GM23338 (cell line): ENCODE results near the gene RIPK4.

Source experiments
- EZH2 ChIP-seq: fragments of 200-600 bp; sonication (generic); IDR thresholded peaks from one replicate; pipeline ENCODE4 v1.8.0; 2017; ENCODE audit warnings: antibody characterized with exemption, mild to moderate bottlenecking, low read depth; ENCODE audit not compliant: unreplicated experiment
- EZH2phosphoT487 ChIP-seq: fragments of 200-600 bp; sonication (generic); IDR thresholded peaks from one replicate; pipeline ENCODE4 v1.8.1; 2018; ENCODE audit warnings: antibody characterized with exemption; ENCODE audit not compliant: unreplicated experiment
- POLR2AphosphoS5 ChIP-seq: IDR thresholded peaks from 2 replicates; pipeline ENCODE4 v1.6.1; 2016; ENCODE audit warnings: antibody characterized with exemption, low read depth
- REST ChIP-seq: IDR thresholded peaks from one replicate; pipeline ENCODE4 v1.6.1; 2018; ENCODE audit warnings: antibody characterized with exemption; ENCODE audit not compliant: unreplicated experiment
- STAT1 ChIP-seq: IDR thresholded peaks from one replicate; pipeline ENCODE4 v1.6.1; 2016; ENCODE audit warnings: antibody characterized with exemption; ENCODE audit not compliant: unreplicated experiment
- TF ChIP-seq, protein P1 (sequence below), 2 experiments: fragments of 200-600 bp in 1 of 2; sonication (generic) in 1 of 2; conservative IDR thresholded peaks; 2 replicates each; pipeline versions ENCODE4 v1.5.1 to v1.6.1; 2016 to 2017; ENCODE audit warnings: antibody characterized with exemption in 2 of 2, low read depth in 2 of 2, mild to moderate bottlenecking in 2 of 2, moderate library complexity in 1 of 2

DNA sequence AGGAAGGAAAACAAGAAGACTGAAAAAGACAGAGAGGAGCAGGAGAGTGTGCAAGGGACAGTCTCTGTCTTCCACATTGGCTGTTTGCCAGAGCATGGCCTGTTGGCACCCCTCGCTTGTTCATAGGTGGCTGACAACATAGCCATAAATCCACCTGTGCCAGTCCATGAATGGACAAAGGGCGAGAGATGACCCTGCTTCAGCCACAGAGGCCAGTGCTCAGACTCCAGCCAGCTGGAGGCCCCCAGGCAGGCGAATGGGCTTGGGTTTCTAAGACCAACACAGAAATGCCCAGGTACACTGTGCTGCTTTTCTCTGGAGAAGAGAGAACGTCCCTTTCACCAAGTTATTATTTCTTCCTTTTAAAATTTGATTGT, 60.6 kb downstream of the RIPK4 start:
- TF ChIP-seq EZH2 (no peak), REST (no peak), STAT1 (no peak), EZH2phosphoT487 (no peak), POLR2AphosphoS5 (no peak)
- TF ChIP-seq, protein P1, sequence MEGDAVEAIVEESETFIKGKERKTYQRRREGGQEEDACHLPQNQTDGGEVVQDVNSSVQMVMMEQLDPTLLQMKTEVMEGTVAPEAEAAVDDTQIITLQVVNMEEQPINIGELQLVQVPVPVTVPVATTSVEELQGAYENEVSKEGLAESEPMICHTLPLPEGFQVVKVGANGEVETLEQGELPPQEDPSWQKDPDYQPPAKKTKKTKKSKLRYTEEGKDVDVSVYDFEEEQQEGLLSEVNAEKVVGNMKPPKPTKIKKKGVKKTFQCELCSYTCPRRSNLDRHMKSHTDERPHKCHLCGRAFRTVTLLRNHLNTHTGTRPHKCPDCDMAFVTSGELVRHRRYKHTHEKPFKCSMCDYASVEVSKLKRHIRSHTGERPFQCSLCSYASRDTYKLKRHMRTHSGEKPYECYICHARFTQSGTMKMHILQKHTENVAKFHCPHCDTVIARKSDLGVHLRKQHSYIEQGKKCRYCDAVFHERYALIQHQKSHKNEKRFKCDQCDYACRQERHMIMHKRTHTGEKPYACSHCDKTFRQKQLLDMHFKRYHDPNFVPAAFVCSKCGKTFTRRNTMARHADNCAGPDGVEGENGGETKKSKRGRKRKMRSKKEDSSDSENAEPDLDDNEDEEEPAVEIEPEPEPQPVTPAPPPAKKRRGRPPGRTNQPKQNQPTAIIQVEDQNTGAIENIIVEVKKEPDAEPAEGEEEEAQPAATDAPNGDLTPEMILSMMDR (conservative IDR thresholded peaks at IDR 0.05; ENCODE audit: low read depth in 2 of 2): no peak
